NCI-H187 (cell line): Measurements from ENCODE around the gene LRP1.
A peak's percentile ranks its signal among the peaks of the same experiment; 100 is the strongest.

ENCODE experiments used
- DNase-seq, 2 experiments: peaks; one replicate each; lab custom pipeline; 2025; lab: John Stamatoyannopoulos, UW

LRP1 gene

GRCh38 chr12:57254506-57255280 is 126.4 kb downstream of the LRP1 start:
- no peak for DNase-seq

- no peak for DNase-seq
Measured at GRCh38 chr12:57255916-57256315, 127.6 kb downstream of the LRP1 start.

DNA sequence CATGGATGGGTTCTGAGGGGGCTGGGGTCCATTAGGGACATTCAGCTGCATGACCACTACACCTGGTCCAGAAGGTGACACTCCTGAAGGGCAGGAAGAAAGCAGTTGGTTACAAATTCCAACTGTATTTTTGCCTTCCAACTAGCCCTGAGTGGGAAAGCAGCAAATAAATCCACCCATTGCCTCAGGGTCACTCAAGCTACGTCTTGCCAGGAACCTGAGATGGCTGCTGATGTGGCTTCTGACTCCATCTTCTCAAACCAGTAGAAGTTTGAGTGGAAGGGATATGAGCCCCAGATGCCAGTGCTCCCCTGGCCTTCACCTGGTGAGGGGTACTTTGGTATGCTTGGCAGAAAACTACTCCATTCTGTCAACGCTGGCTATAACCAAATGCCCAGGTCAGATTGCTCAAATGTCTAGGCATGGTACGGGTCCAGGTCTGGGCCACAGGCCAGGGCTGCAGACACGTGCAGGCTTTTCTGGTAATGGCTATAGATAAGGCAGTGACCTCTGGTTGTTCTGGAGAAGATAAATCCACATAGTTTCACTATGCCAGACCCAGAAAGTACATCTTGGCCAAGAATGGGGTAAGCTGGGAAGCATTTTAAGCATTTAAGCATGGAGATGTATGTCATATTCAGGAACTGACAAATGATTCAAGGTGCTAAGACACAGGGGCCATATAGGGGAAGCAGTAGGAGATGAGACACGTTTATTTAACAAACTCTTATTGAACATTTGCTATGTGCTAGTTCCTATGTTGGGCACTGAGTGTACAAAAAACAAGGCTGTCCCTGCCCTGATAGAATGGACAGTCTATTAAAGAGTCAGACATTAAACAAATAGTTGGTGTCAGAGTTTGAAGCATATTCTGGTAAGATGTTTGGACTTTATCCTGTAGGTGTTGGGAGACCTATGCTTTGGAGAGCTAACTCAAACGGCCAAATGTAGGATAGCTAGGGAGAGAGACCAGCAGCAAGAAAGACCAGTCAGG is 131.0 kb downstream of the LRP1 start:
- DNase-seq = no peak

GRCh38 chr12:57260366-57260765 is 132.1 kb downstream of the LRP1 start:
- no peak for DNase-seq

- DNase-seq = peak; percentile 43 to 65
Measured at GRCh38 chr12:57261428-57261865, 133.2 kb downstream of the LRP1 start.

DNA sequence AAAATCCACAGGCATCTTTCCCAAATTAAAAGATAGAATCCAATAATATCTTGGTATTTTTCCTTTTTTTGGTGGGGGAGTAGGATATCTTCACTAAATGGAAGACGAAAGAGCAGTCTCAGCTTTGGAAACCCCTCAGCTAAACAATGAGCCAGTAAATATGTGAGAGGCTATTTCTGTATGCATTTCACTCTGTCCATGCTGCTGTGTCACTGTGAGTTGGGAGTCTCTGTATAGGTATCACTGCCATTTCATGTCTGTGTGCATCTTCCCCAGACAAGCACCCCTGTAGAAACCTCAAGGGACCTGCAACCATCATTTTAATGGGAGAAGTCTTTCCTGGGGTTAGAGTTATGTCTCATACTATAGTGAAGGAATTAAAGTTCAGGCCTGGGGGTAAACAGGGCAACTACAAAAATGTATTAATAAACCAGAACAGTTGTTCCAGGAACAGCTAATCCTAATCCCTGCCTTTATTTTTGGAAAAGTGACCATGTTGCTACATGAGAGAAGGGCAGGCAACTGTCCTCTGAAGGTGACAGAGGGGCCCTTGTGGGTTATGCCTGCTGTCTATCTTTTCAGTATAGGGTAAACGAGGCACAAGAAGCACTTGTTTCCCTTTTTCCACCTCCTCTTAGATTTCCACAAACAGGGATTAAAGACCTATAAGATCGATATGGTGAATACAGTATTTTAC is 134.0 kb downstream of the LRP1 start:
- no peak for DNase-seq
